Measurements from ENCODE around the gene SIGLEC11.
"Not testable (repeated sequence)": the region's sequence is repeated elsewhere in the genome, so short reads cannot be mapped to it uniquely, and the experiment has no call there.

Gene SIGLEC11

GRCh38 chr19:49984491-49984890 is 23.5 kb upstream of the SIGLEC11 start:
- no peak for DNase-seq (ENCODE audit: low read depth, low spot score)
- H3K27ac ChIP-seq = no peak overlapping the region

DNA sequence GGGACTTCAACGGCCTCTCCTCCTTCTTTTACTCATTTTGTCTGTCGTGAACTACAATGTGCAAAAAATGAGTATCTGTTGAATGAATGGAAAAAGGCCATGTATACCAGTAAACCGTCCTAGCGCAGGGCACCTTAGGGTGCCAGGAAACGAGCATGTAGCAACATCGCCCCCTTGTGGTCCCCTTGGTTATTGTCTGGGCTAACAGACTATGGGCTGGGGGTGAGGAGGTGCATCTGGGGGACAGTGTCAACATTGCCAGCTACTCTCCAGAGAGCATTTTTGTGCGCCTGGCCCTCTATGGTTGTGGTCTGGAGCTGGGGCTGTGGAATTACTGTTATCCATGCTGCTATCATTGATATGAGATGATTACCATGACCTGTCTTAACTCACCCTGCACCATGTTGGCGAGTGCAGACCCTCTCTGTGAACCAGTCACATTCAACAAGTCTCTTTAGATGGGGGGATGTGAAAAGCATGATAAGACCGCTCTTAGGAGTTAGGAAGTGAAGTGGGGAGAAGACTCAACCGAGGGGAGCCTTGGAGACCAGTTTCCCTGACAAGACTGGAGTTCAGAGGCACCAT is 22.8 kb upstream of the SIGLEC11 start:
- H3K27ac ChIP-seq = no peak overlapping the region
- DNase-seq (ENCODE audit: low read depth, low spot score) = no peak

GRCh38 chr19:49981603-49982593 is 20.9 kb upstream of the SIGLEC11 start:
- H3K27ac ChIP-seq = no peak overlapping the region
- no peak for DNase-seq (ENCODE audit: low read depth, low spot score)

DNA sequence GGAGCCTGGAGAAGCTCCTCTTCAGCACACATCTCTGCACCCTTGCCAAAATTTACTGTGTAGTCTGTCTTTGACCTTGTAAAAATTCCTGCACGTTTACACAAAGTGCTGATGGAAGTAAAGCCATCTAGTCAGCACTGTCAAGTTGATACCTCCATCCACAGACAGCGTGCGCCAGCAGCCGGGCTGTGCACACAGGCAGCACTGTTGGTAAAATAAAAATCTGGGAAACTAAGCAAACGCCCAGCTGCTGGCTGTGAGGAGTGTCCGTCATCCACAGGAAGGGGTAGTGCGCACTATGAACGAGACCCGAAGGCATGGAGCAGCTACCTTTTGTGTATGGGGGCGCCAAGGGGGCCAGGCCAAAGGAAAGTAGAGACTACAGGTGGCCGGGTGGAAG is 17.4 kb upstream of the SIGLEC11 start:
- no peak for DNase-seq (ENCODE audit: low read depth, low spot score)
- H3K27ac ChIP-seq = no peak overlapping the region

- no peak overlapping the region for H3K27ac ChIP-seq
- no peak for DNase-seq (ENCODE audit: low read depth, low spot score)
Measured at GRCh38 chr19:49977881-49978280, 16.9 kb upstream of the SIGLEC11 start.

DNA sequence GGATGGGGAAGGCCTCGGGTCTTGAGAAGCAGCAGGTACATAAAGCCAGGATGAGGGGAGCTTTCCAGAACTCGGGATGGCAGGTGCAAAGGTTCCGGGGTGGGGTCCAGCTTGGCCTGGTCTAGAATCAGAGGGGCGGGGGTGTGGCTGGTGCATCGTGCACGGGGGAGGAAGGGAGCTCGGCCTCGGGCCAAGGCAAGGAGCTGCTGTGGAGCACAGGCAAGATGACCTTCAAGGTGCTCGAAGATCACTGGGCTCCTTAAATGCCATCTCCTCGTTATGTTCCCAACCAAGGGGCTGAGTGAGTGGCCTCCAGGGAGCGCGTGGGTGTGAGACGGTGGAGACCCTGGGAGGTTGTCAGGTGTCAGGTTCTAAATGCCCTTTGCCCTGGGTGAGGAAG is 16.1 kb upstream of the SIGLEC11 start:
- no peak for DNase-seq (ENCODE audit: low read depth, low spot score)
- H3K27ac ChIP-seq = no peak overlapping the region

DNA sequence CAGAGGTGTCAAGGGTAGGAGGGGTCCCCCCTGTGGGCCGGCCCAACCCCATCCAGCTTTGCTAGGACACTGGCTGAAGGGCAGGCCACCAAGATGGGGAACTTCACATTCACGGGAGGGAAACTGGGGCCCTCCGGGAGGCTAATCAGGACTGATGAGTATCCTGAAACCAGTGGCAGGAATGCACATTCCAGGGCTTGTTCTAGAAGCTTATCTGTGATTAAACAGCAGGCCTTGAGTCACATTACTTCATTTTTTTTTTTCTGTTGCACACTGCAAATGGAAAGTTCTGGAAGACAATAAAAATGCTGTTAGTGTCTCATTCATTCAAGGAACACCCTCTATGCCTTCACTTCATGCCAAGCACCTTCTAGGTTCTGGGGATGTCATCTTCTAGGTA is 15.5 kb upstream of the SIGLEC11 start:
- no peak for DNase-seq (ENCODE audit: low read depth, low spot score)
- no peak overlapping the region for H3K27ac ChIP-seq

DNA sequence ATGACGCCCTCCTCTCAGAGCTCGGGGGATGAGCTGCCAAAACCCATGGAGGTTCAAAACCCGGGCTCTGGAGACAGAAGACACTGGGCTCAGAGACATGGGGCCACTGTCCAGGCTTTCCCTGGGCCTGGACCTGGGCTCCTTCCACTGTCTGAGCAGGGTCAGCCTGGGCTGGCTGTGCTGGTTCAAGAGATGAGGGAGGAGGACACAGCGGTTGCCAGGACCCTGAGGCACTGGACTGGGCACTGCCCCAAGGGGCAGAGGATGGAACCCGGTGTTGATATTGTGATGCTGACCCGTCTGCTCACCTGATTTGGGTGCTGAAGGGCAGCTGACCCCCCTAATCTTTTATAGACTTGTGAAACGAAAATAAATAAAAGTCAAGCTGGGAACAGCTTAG is 14.1 kb upstream of the SIGLEC11 start:
- no peak for DNase-seq (ENCODE audit: low read depth, low spot score)
- H3K27ac ChIP-seq = no peak overlapping the region

DNA sequence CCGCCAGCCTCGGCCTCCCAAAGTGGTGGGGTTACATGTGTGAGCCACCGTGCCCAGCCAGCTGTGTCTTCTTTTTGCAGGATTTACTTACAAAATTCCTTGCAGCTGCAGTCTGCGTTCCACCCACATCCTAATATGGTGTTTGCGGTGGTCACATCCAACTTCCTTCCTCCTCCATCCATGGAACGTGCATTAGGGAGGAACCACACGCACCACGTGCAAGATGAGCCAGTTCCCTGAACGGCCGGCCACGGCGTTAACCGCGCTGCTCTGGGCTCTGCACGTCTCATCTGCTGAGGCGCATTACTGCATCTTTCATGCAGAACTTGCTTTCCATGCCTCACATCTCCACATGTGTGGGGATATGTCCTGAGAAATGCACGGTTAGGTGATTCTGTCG is 13.0 kb upstream of the SIGLEC11 start:
- DNase-seq (ENCODE audit: low read depth, low spot score) = no peak
- H3K27ac ChIP-seq = no peak overlapping the region

DNA sequence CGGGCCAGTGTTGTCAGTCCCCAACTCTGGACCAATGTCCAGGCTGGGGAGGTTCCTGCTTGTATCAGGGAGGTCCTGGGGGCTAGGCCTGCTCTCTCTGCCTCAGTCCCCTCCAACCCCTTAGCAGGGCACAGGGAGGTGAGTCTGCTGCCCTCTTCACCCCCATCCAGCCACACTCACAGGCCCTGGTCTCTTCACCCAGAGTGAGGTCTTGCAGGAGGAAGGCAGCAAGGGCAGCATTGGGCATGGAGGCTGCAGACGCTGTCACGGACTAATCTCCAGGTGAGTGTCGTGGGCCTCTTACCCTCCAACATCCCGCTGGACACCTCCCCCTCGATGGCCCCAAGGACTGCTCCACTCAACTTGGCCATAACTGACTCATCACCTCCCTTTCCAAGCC is 11.9 kb upstream of the SIGLEC11 start:
- no peak overlapping the region for H3K27ac ChIP-seq
- no peak for DNase-seq (ENCODE audit: low read depth, low spot score)

DNA sequence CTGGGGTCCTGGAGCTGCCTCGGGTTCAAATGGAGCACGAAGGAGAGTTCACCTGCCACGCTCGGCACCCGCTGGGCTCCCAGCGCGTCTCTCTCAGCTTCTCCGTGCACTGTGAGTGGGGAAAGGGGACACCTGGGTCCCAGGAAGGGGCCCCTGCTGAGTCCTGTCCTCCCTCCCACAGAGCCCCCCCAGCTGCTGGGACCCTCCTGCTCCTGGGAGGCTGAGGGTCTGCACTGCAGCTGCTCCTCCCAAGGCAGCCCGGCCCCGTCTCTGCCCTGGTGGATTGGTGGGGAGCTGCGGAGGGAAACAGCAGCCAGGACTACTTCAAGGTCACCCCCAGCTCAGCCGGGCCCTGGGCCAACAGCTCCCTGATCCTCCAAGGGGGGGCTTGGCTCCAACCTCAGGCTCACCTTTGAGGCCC is 11.0 kb upstream of the SIGLEC11 start:
- no peak for DNase-seq (ENCODE audit: low read depth, low spot score)
- no peak overlapping the region for H3K27ac ChIP-seq

DNA sequence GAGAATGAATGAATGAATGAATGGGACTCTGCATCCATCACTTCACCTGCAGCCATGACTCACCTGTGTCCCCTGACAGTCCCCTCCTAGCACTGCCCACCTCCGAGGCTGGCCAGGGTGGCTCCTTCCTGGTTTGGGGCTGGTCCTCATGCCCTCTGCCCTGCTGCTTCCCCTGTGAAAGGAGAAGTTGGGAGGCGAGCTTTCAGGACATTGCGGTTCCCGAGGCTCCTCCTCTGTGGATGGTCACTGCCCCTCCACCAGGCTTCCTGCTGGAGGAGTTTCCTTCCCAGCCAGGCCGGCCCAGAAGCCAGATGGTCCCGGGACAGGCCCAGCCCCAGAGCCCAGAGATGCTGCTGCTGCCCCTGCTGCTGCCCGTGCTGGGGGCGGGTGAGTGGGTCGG is 8.4 kb upstream of the SIGLEC11 start:
- DNase-seq (ENCODE audit: low read depth, low spot score); H3K27ac ChIP-seq: not testable (repeated sequence)

DNA sequence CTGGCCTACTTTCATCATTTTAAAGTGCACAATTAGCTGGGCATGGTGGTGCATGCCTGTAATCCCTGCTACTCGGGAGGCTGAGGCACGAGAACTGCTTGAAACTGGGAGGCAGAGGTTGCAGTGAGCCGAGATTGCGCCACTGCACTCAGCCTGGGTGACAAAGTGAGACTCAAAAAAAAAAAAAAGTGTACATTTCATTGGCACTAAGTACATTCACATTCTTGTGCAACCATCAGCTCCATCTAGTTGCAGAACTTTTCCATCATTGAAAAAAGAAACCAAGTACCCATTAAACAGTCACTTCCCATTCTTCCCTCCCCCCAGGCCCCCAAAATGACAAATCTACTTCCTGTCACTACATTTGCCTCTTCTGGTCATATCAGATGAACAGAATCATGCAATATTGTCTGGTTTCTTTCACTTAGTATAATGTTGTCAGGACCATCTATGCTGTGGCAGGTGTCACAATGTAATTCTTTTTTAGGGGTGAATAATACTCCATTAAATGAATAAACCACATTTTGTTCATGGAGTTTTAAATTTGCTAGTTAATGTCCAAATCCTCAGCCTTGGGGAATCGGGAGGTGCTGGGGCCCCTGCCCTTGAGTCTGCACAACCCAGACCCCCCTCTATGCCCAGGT is 7.4 kb upstream of the SIGLEC11 start:
- DNase-seq (ENCODE audit: low read depth, low spot score) = no peak
- no peak overlapping the region for H3K27ac ChIP-seq

- H3K27ac ChIP-seq; DNase-seq (ENCODE audit: low read depth, low spot score): not testable (repeated sequence)
Measured at GRCh38 chr19:49959892-49960291, 1.1 kb downstream of the SIGLEC11 start.

- not testable (repeated sequence) for H3K27ac ChIP-seq; DNase-seq (ENCODE audit: low read depth, low spot score)
Measured at GRCh38 chr19:49958596-49958995, 2.4 kb downstream of the SIGLEC11 start.

DNA sequence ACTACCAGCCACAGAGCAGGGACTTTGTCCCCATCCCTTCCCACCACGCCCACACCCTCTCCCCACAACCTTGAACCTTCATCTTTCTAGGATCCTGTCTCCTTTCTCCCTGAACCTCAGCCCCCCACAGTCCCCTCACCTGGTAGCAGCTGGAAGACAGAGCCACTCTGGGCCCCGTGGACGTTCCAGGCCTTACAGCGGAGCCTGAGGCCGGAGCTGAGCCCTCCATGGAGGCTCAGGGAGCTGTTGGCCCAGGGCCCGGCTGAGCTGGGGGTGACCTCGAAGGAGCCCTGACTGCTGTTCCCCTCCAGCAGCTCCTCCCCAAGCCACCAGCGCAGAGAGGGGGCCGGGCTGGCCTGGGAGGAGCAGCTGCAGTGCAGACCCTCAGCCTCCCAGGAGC is 2.8 kb downstream of the SIGLEC11 start:
- not testable (repeated sequence) for H3K27ac ChIP-seq; DNase-seq (ENCODE audit: low read depth, low spot score)

- DNase-seq (ENCODE audit: low read depth, low spot score) = no peak
- H3K27ac ChIP-seq = no peak overlapping the region
Measured at GRCh38 chr19:49957262-49957915, 3.6 kb downstream of the SIGLEC11 start.

DNA sequence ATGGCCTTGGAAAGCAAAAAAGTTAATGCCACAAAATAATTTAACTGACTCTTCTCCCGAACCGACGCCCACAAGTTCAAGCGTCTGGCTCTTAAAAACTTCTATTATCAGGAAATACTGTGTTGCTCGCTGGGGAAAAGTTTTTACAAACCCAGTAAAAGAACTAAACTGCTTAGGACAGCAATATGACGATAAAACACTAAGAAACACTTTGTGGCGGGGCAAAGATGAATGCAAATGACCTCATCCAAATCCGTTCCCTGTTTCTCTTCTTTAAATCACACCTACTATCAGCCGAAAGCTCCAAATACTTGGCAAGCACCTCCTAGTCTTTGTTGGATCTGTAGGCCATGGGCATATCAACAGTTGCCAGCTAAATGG is 4.9 kb downstream of the SIGLEC11 start:
- H3K27ac ChIP-seq = no peak overlapping the region
- DNase-seq (ENCODE audit: low read depth, low spot score) = no peak

GRCh38 chr19:49954933-49955332 is 6.0 kb downstream of the SIGLEC11 start:
- no peak for DNase-seq (ENCODE audit: low read depth, low spot score)
- H3K27ac ChIP-seq = no peak overlapping the region

GRCh38 chr19:49954092-49954829 is 6.7 kb downstream of the SIGLEC11 start:
- no peak overlapping the region for H3K27ac ChIP-seq
- DNase-seq (ENCODE audit: low read depth, low spot score) = no peak
